GM21360 (cell line): ENCODE measurements around the gene RAPGEF2.
A peak's percentile ranks its signal among the peaks of the same experiment; 100 is the strongest.

Experiments used
- ATAC-seq: cut with Tn5 transposase; IDR thresholded peaks from one replicate; pipeline ENCODE4 v1.9.1; 2021; ENCODE audit warnings: mild to moderate bottlenecking, moderate library complexity; ENCODE audit not compliant: unreplicated experiment

The RAPGEF2 gene

DNA sequence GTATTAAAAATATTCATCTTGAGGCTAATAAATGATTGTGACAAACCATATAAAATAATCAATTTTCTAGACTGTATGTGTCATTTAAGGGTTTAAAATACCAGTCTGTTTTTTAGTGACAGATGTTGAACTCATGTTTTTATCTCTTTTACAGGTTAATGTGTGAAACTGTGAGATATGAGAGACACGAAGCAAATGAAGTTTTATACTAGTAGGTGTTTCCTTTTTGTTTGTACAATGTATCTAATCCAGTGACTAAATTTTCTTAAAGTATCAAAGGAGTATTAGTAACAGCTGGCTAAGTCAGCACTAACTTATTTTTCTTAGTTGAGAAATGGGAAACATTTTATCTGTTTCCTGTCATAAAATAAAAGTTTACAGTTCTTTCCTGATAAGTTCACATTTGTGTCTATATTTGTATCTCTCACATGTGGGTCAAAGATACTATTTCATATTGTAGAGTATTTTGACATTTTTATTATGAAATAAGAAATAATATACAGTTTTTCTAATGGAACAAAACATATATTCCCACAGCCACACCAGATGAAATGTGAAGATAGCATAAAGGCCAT, 90.3 kb downstream of the RAPGEF2 start:
- no peak for ATAC-seq

DNA sequence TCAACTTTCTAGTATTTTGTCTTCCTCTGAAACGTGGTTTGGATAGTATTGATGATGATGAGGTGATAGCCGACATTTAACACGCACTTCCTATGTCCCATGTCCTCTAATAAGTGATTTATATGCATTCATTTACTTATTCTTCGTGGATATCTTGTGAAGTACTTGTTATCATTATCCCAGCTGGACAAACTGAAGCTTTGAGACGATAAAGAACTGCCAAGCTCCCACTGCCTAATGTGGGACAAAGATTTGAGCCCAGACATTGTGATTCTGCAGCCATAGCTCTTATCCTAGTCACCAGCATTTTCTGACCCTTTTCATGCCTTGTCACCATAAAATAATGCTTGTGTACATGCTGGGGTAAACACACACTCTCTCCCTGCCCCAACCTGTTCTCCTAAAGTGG, 92.5 kb downstream of the RAPGEF2 start:
- no peak for ATAC-seq

DNA sequence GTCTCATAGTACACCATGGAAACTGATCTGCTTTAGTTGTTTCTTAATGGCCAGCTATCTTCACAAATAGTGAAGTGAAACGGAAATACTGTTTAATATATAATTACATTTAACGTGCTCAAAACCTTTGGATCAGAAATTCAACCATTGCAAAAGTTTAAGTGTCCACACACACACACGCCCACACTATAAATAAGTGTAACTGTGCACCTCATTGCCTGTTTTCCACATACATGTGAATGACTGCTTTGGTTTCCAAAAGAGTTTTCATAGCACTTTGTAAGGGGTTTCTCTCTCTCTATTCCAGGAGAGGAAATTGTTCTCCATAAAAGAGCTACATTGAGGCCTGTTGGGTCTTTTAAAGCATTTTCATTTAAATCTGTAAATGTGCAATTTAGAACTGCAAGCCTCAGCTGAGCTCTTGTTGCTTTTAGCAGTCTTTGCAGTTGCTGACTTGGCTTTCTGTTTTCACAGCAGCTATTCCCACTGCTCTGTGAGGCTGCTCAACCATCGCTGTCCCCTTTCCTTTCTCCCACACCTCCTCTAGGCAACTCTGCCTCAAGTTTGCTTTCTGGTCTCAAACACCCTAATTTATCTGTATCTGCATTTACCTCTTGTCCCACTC, 94.5 kb downstream of the RAPGEF2 start:
- no peak for ATAC-seq

DNA sequence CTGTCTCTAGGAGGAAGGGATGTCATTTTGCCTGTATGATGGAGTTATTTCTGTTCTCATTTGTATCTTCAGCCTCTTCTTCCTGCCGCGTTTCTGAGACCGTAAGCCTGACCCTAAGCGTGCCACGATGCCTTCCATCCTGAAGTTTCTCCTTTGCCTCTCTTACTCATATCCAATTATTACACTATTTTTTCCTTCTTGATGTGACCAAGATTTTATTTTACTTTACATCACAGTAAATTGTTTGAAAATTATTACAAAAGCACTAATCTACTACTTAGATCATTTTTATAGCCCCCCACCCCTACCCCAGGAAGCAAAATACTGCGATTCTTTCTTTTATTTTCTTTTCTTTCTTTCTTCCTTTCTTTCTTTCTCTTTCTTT, 95.0 kb downstream of the RAPGEF2 start:
- no peak for ATAC-seq

DNA sequence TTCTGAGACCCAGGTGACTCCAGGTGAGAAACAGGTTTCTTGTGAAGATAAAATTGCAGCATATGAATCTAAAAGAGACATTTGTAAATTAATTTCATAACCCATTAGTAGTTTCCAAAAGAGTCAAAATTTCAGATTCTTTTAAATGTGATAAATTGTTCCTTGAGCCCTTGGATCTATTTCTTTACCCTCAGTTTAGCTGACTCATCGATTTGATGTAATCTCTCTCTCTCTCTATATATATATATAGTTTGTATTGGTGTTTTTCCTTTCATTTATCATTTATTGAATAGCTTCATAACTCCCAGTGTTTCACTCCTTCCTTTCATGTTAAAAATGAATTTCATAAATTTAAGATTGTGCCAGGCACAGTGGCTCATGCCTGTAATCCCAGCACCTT, 96.9 kb downstream of the RAPGEF2 start:
- ATAC-seq, result no peak

DNA sequence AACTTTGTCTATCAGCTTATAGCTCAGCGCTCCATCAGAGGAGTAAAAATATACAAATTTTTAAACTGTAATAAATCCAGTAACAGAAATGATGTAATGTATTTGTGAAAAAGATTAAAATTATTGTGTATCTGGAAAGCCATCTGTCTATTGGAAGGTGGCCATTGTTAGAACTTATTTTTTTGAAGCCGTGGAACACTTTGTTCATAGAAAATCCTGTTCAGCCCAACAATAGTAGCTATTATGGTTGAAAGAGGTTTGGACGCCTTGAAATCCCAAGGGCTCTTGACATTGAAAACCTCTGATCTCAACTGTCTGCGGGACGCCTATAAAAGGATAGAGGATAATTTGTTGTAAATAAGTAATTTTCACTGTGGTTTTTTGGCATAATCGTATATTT, 98.3 kb downstream of the RAPGEF2 start:
- ATAC-seq, result no peak

DNA sequence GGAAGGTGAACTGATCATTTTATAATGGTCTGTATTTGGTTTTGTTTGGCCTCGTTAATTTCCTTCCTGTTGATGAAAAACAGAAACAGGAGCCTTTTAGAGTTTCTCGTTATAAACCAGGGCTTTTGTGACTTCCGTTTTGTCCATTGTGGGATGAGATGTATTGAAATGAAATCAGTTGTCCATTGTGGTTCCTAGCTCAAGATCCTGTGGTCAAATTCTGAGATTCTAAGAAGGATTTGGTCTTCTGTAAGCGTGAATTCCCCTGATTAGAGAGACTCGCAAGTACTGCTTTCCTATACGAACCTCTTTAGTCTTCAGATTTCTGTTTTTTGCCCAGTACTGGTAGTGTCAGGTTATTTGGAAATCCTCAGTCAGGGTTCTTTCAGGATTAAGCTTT, 101.7 kb downstream of the RAPGEF2 start:
- ATAC-seq, result no peak

DNA sequence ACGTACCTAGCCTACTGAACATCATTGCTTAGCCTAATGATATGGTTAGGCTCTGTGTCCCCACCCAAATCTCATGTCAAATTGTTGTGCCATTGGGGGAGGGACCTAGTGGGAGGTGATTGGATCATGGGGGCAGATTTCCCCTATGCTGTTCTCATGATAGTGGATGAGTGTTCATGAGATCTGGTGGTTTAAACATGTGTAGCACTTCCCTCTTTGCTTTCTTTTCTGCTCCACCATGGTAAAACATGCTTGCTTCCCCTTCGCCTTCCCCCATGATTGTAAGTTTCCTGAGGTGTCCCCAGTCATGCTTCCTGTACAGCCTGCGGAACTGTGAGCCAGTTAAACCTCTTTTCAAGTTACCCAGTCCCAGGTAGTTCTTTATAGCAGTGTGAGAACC, 102.6 kb downstream of the RAPGEF2 start:
- ATAC-seq, result no peak

DNA sequence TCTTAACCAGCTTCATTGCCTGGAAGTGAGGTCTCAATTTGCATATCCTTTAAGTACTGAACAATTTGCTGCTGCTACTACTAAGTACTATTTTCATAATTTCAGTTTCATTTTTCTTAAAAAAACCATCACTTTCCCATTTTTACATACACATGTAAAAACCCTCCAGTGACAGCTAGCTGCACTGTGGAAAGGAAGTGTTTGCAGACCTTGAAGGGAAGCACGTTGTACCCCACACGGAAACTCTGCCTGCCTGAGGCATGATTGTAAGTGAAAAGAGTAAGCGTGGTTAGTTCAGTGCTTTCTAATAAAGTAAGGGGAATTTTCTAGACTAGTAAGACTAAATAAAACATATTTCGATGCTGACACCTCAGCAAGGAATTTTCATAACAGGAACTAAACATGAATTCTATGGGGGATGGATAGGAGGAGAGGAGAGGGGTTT, 103.6 kb downstream of the RAPGEF2 start:
- peak; percentile 91 for ATAC-seq

DNA sequence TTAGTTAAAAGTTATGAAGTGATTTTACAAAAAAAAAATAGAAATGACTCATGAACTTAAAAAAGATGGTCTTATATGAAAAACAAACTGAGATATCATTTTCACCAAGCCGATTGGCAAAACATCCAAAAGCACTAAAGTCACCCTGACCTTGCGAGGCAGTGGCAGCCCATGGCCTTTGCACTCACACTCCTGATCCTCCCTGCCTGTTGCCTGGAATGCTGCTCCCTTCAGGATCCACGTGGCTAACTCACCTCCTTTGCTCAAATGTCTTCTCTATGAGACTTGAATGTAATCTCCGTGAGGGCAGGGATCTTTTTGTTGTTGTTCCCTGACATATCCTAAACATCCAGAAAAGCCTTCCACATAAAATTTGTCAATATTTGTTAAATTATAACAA, 106.4 kb downstream of the RAPGEF2 start:
- ATAC-seq, result no peak

DNA sequence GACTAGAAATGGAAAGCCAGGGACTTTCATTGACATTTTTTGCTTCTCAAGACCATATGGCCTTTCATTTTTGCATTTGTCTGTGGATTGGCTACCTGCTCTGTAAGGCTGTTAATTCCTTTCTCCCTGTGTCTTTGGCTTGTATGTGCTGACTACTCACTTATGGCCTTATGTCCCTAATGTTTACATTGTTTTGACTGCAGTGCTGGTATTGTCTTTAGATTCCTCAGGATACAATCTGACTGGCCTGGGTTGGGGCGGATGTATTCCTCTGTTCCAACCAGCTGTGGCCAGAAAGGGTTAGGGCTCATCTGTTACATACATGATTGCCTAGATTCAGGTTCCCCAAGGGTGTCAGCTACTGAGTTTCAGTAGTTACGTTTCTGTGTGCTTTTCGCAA, 108.1 kb downstream of the RAPGEF2 start:
- ATAC-seq, result no peak

DNA sequence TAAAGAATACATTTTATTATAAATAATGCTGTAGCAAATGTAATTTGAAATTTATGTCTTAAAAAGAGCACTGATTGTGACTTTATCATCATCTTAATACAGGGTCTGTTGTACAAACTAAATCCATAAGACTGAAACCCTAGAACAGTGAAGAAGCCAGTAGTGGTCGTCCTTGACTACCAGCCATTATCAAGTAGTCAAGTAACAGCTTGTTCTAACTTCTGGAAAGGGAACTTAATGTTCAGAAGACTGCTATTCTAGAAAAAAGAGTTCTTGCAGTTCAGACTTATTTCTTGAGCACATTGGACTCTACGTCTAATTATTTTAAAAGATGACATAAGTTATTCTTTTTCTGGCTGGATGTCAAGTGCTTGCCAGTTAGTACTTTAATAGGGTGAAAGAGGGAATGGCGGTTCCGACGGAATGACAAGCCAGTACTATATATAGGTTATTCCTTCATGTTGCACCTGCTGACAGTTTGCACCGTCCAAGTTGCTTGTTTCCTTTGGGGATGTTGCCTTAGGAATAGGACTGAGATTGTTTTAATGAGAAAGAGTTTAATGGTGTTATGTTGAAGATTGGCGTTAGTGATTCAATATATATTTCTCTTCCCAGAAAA, 109.9 kb downstream of the RAPGEF2 start:
- ATAC-seq, result no peak

DNA sequence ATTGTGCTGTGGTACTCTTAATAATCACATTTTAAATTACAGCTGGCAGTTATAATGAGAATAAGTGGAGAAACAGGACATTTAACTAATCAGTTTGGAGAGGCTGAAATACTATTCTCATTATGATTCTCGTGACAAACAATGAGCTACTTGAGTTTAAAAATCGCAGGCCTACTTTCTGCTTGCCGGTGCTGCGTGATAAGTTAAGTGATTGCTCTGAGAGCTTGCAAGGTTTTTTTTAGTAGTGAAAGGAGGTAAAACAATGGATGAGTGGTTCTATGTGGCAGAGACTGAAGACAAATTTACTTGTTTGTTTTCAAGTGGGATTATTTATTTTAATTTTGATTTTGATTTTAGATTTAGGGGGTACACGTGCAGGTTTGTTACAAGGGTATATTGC, 114.0 kb downstream of the RAPGEF2 start:
- no peak for ATAC-seq

DNA sequence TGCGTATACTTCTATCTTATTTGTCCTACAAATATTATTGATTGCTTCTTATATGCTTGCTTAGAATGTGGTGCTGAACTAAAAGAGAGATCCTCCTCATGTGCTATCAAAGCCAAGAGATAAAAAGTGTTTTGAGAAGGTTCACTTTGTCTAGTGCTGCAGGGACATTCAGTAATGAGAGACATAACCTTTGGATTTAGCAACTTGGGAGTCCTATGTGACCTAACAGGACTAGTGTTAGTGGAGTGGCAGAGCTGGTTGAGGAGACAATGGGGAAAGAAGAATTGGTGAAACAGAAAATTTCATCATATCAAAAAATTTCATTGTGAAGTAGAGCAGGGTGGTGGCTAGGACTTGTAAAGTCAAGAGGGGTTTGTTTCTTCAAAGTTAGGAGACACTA, 117.0 kb downstream of the RAPGEF2 start:
- ATAC-seq, result no peak

DNA sequence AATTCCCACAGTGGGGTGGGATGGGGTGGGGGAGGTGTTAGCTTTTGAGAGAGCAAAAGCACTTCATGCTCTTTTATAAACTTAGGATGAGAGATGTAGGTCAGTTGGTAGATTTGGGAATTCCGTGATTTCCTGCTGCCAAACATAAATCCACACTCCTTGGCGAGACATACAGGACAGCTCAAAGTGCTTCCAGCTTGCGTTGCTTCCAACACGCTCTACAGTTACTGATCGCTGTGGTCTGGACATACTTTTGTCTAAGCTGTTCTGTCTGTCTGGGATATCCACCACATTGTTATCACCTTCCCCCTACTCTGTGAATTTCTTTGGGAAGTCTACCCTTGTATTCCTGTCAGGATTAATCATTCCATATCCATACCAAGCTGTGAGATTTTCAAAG, 117.5 kb downstream of the RAPGEF2 start:
- no peak for ATAC-seq

DNA sequence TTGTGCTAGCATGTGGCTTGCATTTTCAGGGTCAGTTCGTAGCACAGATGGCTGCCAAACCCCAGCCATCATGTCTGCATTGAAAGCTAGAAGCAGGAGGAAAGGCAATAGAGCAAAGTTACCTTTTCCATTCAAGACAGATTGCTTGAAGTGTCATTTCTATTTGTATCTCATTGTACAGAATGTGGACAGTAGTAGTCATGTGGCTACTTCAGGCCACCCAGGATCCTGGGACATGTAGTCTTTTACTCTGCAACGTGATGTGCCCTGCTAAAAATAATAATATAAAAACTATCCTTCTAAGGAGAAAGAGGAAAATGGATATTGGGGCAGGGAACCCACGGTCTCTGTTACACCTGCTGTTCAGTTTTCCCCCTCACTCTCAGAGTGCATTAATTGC, 118.4 kb downstream of the RAPGEF2 start:
- no peak for ATAC-seq

DNA sequence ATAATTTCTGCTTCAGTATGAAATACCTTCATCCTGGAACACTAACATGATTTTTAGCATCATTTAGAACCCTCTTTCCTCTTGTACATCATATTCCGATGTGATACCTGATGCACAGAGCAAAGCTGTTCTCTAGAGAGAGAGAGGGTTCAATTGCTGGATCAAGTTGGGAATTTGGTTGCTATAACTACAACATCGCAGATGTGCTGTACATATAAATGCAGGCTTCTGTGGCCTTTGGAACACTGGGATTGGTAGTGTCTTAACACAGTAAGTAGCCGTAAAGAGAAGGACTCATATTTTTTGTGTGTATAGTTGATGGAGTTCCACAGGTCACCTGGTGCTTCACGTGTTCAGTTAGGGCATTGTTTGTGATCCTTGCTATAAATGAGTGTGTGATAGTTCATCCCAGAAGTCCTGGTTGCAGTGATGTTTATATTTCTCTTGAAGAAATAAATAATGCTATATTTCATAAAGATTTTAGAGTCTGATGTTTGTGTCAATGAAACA, 119.2 kb downstream of the RAPGEF2 start:
- ATAC-seq, result no peak

DNA sequence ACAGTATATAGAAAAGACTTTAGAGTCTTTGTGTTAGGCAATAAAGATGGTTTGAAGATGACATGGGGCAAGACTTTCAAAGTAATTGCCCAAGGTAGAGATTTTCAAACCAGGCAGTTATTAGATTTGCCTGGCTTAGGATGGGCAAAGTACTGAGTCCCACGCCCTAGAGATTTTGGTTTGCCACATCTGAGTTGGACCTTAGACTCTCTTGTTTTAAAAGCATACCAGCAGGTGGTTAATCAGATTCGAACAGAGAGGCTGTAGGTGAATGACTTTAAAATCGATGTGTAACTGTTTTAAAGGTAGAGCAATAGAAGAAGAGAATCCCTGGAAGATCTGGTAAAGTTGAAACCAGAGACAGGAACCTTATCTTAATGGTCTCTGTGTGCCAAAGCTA, 121.5 kb downstream of the RAPGEF2 start:
- ATAC-seq, result no peak

DNA sequence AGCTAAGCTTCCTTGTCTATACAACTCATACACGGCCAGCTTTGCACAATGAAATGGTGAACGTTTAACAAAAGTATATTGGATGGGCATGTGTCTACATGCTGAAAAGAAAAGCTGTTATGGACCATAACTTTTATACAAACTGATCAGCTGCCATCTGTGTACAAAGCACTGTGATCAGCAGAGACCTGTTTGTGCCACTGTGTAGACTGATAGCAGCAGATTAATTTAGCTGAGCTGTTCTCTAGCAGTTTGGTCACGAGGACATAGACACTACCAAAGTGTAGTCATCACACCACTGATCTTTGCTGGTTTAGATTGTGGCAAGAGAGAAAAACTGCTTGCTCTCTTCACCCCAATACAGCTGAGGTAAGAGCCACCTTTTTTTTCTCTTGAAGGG, 124.5 kb downstream of the RAPGEF2 start:
- no peak for ATAC-seq

DNA sequence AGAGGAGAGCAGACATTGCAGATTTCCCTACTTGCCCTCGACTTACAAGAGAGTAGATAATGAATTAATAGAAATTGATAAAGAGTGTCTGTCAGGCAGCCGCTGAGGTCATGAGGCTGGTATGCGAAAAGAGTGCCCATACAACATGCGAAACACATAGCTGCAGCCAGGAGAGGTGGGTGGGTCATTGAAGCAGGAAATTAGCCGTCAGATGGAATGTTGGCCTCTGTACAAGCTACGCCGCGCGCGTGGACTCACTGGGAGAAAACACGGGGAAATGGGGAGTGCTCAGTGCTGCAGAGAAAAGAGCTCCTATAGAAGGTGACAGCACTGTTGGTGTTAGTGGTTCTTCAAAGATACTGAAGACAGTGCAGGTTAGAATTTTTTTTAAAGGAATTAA, 125.1 kb downstream of the RAPGEF2 start:
- no peak for ATAC-seq

DNA sequence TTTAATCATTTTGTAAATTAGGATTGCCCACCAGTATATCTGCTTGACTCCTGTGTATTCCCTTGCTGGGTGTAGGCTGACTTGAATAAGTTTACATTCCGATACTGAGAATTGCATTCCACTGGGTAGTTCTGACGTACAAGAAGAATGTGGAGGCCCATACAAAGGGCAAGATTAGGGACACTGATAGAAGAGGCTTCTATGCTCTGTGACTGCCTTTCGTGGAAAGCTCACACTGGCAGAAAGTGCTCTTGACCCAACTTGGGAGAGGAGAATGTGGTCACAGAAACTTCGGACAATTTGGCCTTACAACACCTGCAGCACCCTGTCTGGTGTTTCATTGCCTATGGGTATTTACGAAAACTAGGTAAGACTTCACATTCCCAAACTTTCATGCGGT, 126.3 kb downstream of the RAPGEF2 start:
- ATAC-seq, result no peak

DNA sequence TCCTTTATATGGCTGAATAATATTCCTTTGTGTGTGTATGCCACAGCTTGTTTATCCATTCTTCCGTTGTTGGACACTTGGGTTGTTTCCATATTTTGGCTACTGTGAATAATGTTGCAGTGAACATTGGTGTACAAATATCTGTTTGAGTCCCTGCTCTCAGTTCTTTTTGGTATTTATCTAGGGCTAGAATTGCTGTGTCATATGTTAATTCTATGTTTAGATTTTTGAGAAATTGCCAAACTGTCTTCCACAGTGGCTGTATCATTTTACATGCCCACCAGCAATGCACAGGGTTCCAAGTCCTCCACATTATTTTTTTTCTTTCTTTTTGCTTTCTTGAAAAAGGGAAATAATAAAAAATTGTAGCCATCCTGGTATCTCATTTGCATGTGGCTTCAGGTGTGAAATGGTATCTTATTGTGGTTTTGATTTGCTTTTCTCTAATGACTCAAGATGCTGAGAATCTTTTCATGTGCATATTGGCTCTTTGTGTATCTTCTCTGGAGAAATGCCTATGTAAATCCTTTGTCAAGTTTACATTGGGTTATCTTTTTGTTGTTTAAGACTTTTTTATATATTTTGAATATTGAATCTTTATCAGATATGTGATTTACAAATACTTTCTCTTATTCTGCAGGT, 129.7 kb downstream of the RAPGEF2 start:
- ATAC-seq, result no peak
